Type B pancreatic cell (in vitro differentiated cells): Measurements from ENCODE around the gene BCKDHB. TPM values are rescaled to one million over a fixed set of nuclear protein-coding genes. Genes with fewer than 3 reads are reported as not detected.

Experiments
- DNase-seq: peaks from one replicate; pipeline ENCODE4 v3.0.0; 2021; ENCODE audit warnings: mixed read lengths; ENCODE audit not compliant: unreplicated experiment; ENCODE audit errors: extremely low spot score
- H3K27ac Mint-ChIP-seq: 2 replicates; pipeline ENCODE4 v1.8.0; 2021; ENCODE audit warnings: mild to moderate bottlenecking, mixed read lengths
- H3K27me3 Mint-ChIP-seq: 2 replicates; pipeline ENCODE4 v1.8.0; 2021; ENCODE audit warnings: mixed read lengths
- H3K36me3 Mint-ChIP-seq: 2 replicates; pipeline ENCODE4 v1.8.0; 2021; ENCODE audit warnings: mixed read lengths
- H3K4me1 Mint-ChIP-seq: one replicate; pipeline ENCODE4 v1.8.0; 2021; ENCODE audit warnings: mixed read lengths; ENCODE audit not compliant: unreplicated experiment
- H3K4me3 Mint-ChIP-seq: 2 replicates; pipeline ENCODE4 v1.8.0; 2021; ENCODE audit warnings: mild to moderate bottlenecking, mixed read lengths
- H3K9me3 Mint-ChIP-seq: 2 replicates; pipeline ENCODE4 v1.8.0; 2021; ENCODE audit warnings: mixed read lengths
- CTCF ChIP-seq: fragments of 200-600 bp; sonication (generic); conservative IDR thresholded peaks from 2 replicates; pipeline ENCODE4 v1.5.0; 2021; ENCODE audit warnings: antibody characterized with exemption, mild to moderate bottlenecking
- total RNA-seq: library from RNA; stranded (reverse); gene quantifications from 2 replicates; pipeline ENCODE4 v1.2.1, GENCODE V29; 2021; ENCODE audit warnings: low replicate concordance

The BCKDHB gene
- total RNA-seq, 1 donor from 2014 or later = 33.2 TPM

GRCh38 chr6:80126657-80127345 is 20.3 kb downstream of the BCKDHB start:
- Mint-ChIP-seq H3K36me3 (peaks cover 37% of the 10 kb centered on the region), H3K4me3 (no peak overlapping the region), H3K9me3 (peaks cover 19% of the 10 kb centered on the region), H3K27ac (no peak overlapping the region), H3K4me1 (no peaks in the 10 kb centered on the region), H3K27me3 (no peaks in the 10 kb centered on the region)
- no peak for DNase-seq
- no peak for TF ChIP-seq CTCF

GRCh38 chr6:80129485-80129884 is 23.0 kb downstream of the BCKDHB start:
- DNase-seq = no peak
- no peak overlapping the region for H3K27ac Mint-ChIP-seq

GRCh38 chr6:80133020-80133419 is 26.5 kb downstream of the BCKDHB start:
- peaks cover 37% of the 10 kb centered on the region for H3K36me3 Mint-ChIP-seq
- H3K4me1 Mint-ChIP-seq = no peaks in the 10 kb centered on the region
- no peak for DNase-seq
- no peaks in the 10 kb centered on the region for H3K9me3 Mint-ChIP-seq
- no peaks in the 10 kb centered on the region for H3K27me3 Mint-ChIP-seq
- H3K27ac Mint-ChIP-seq = no peak overlapping the region
- H3K4me3 Mint-ChIP-seq = no peak overlapping the region
- peak; percentile 67 for TF ChIP-seq CTCF

More at GRCh38 chr6:80129485-80129884, 23.0 kb downstream of the BCKDHB start:
- no peak overlapping the region for H3K4me3 Mint-ChIP-seq
- peaks cover 2% of the 10 kb centered on the region for H3K9me3 Mint-ChIP-seq
- TF ChIP-seq CTCF = no peak
- no peaks in the 10 kb centered on the region for H3K4me1 Mint-ChIP-seq
- no peaks in the 10 kb centered on the region for H3K27me3 Mint-ChIP-seq
- H3K36me3 Mint-ChIP-seq = peaks cover 30% of the 10 kb centered on the region

- no peaks in the 10 kb centered on the region for H3K9me3 Mint-ChIP-seq
- no peak for TF ChIP-seq CTCF
These were observed 27.6 kb downstream of the BCKDHB start for GRCh38 chr6:80134065-80134464.

GRCh38 chr6:80142586-80142985 is 36.1 kb downstream of the BCKDHB start:
- no peak overlapping the region for H3K27ac Mint-ChIP-seq
- H3K4me1 Mint-ChIP-seq = no peaks in the 10 kb centered on the region
- DNase-seq = no peak
- no peak for TF ChIP-seq CTCF
- no peaks in the 10 kb centered on the region for H3K27me3 Mint-ChIP-seq
- H3K9me3 Mint-ChIP-seq = peaks cover 5% of the 10 kb centered on the region
- peaks cover 13% of the 10 kb centered on the region for H3K36me3 Mint-ChIP-seq
- no peak overlapping the region for H3K4me3 Mint-ChIP-seq

More at GRCh38 chr6:80134065-80134464, 27.6 kb downstream of the BCKDHB start:
- Mint-ChIP-seq H3K4me1 (no peaks in the 10 kb centered on the region), H3K27me3 (no peaks in the 10 kb centered on the region), H3K36me3 (peaks cover 32% of the 10 kb centered on the region), H3K4me3 (no peak overlapping the region), H3K27ac (no peak overlapping the region)
- no peak for DNase-seq
